SK-N-SH (cell line): ENCODE measurements around the gene FAM240A. TPM values are rescaled to one million over a fixed set of nuclear protein-coding genes. Genes with fewer than 3 reads are reported as not detected.

Source experiments
- CTCF ChIA-PET: fragments of 300-600, 350-600 bp; formaldehyde crosslinking; extraction: SDS; loops from one replicate; lab custom pipeline; 2021; lab: Yijun Ruan, JAX
- POLR2A ChIA-PET: fragments of 350-600 bp; sonication (Branson Sonifier 250); formaldehyde crosslinking; extraction: SDS; loops from one replicate; lab custom pipeline; 2020; ENCODE audit warnings: antibody characterized with exemption, inconsistent platforms; lab: Yijun Ruan, JAX
- DNase-seq: peaks from one replicate; pipeline ENCODE4 v3.0.0; 2012
- H2AFZ ChIP-seq: fragments of 200-600 bp; sonication (generic); 2 replicates; pipeline ENCODE4 v1.8.1; 2016; ENCODE audit warnings: antibody characterized with exemption, mild to moderate bottlenecking, low read depth
- H3F3A ChIP-seq: fragments of 200-600 bp; sonication (generic); replicated peaks from 2 replicates; pipeline ENCODE3; 2016; ENCODE audit warnings: antibody characterized with exemption, mild to moderate bottlenecking; ENCODE audit not compliant: insufficient read depth
- H3K27ac ChIP-seq, 2 experiments: fragments of 200-500 bp in 1 of 2; fragments of 200-600 bp in 1 of 2; sonication (Bioruptor generic) in 1 of 2; sonication (generic), shearing (Covaris generic) in 1 of 2; 2 replicates each; pipeline versions ENCODE4 v1.5.1 to v1.6.1; 2014 to 2016; ENCODE audit warnings: low read depth in 2 of 2, inconsistent platforms in 1 of 2, low read length in 1 of 2, mild to moderate bottlenecking in 1 of 2, mixed read lengths in 1 of 2
- H3K27me3 ChIP-seq: fragments of 200-600 bp; sonication (generic), shearing (Covaris generic); 2 replicates; pipeline ENCODE4 v1.6.1; 2016; ENCODE audit warnings: mixed run types; ENCODE audit not compliant: insufficient read depth
- H3K36me3 ChIP-seq, 2 experiments: fragments of 200-500 bp in 1 of 2; fragments of 200-600 bp in 1 of 2; sonication (Bioruptor generic) in 1 of 2; sonication (generic) in 1 of 2; replicated peaks in 1 of 2; 2 replicates each; pipeline versions ENCODE3 to v1.5.1; 2014 to 2016; ENCODE audit warnings: low read length in 1 of 2, mild to moderate bottlenecking in 1 of 2; ENCODE audit not compliant: insufficient read depth in 2 of 2, control insufficient read depth in 1 of 2
- H3K4me1 ChIP-seq, 2 experiments: fragments of 200-500 bp in 1 of 2; fragments of 200-600 bp in 1 of 2; sonication (Bioruptor generic) in 1 of 2; sonication (generic), shearing (Covaris generic) in 1 of 2; 2 replicates each; pipeline versions ENCODE4 v1.5.1 to v1.6.1; 2014 to 2016; ENCODE audit warnings: low read depth in 1 of 2, low read length in 1 of 2, mixed run types in 1 of 2; ENCODE audit not compliant: insufficient read depth in 2 of 2, control insufficient read depth in 1 of 2
- H3K4me2 ChIP-seq: fragments of 200-600 bp; sonication (generic), shearing (Covaris generic); 2 replicates; pipeline ENCODE4 v1.6.1; 2017; ENCODE audit warnings: mixed run types
- H3K4me3 ChIP-seq, 2 experiments: fragments of 200-500 bp in 1 of 2; fragments of 200-600 bp in 1 of 2; sonication (Bioruptor generic) in 1 of 2; sonication (generic), shearing (Covaris generic) in 1 of 2; 2 replicates each; pipeline versions ENCODE4 v1.5.1 to v1.8.1; 2014 to 2016; ENCODE audit warnings: low read depth in 2 of 2, inconsistent platforms in 1 of 2, low read length in 1 of 2, mild to moderate bottlenecking in 1 of 2, mixed read lengths in 1 of 2, moderate library complexity in 1 of 2
- H3K79me2 ChIP-seq: fragments of 200-600 bp; sonication (generic); 2 replicates; pipeline ENCODE4 v1.8.1; 2017; ENCODE audit warnings: mild to moderate bottlenecking; ENCODE audit not compliant: insufficient read depth
- H3K9ac ChIP-seq: fragments of 200-600 bp; sonication (generic); 2 replicates; pipeline ENCODE4 v1.6.1; 2017; ENCODE audit warnings: mixed run types
- H3K9me2 ChIP-seq: fragments of 200-600 bp; sonication (generic); 2 replicates; pipeline ENCODE4 v1.6.1; 2017; ENCODE audit warnings: mixed run types
- H3K9me3 ChIP-seq: fragments of 200-600 bp; sonication (generic); 2 replicates; pipeline ENCODE4 v1.6.1; 2017; ENCODE audit warnings: mixed run types, mild to moderate bottlenecking, moderate library complexity
- H4K20me1 ChIP-seq: fragments of 200-600 bp; sonication (generic); 2 replicates; pipeline ENCODE4 v1.6.1; 2017; ENCODE audit warnings: mild to moderate bottlenecking, mixed run types; ENCODE audit not compliant: insufficient read depth
- CHD2 ChIP-seq: fragments of 150-350 bp; IDR thresholded peaks from 2 replicates; pipeline ENCODE4 v1.6.1; 2018; ENCODE audit warnings: low read length; ENCODE audit not compliant: partially characterized antibody
- ELF1 ChIP-seq: IDR thresholded peaks from 2 replicates; pipeline ENCODE4 v1.4.0; 2012
- EZH2phosphoT487 ChIP-seq: fragments of 200-600 bp; sonication (generic); IDR thresholded peaks from 2 replicates; pipeline ENCODE4 v1.6.1; 2017; ENCODE audit warnings: low read depth, mixed run types, mild to moderate bottlenecking, antibody characterized with exemption, moderate library complexity, borderline replicate concordance
- FOSL2 ChIP-seq: IDR thresholded peaks from 2 replicates; pipeline ENCODE4 v1.4.0; 2012; ENCODE audit warnings: low read depth, mild to moderate bottlenecking, moderate library complexity, borderline replicate concordance
- GATA2 ChIP-seq: sonication (generic); formaldehyde crosslinking; IDR thresholded peaks from 2 replicates; pipeline ENCODE4 v1.5.0; 2020; ENCODE audit warnings: mild to moderate bottlenecking, missing genetic modification reagents
- JUND ChIP-seq: IDR thresholded peaks from 2 replicates; pipeline ENCODE4 v1.4.0; 2012
- MEF2A ChIP-seq: IDR thresholded peaks from 2 replicates; pipeline ENCODE4 v1.4.0; 2012; ENCODE audit warnings: low read depth, borderline replicate concordance
- NFIC ChIP-seq: IDR thresholded peaks from 2 replicates; pipeline ENCODE4 v1.4.0; 2012; ENCODE audit warnings: borderline replicate concordance
- NRF1 ChIP-seq: IDR thresholded peaks from 2 replicates; pipeline ENCODE4 v1.6.1; 2012; ENCODE audit warnings: low read depth, mild to moderate bottlenecking, low read length
- PBX3 ChIP-seq: IDR thresholded peaks from 2 replicates; pipeline ENCODE4; 2012
- RCOR1 ChIP-seq: fragments of 150-350 bp; IDR thresholded peaks from 2 replicates; pipeline ENCODE4 v1.6.1; 2017; ENCODE audit warnings: antibody characterized with exemption, low read length
- RFX5 ChIP-seq: IDR thresholded peaks from 2 replicates; pipeline ENCODE4 v1.6.1; 2012; ENCODE audit warnings: mild to moderate bottlenecking, improper control_type of control experiment, low read length
- RXRA ChIP-seq: IDR thresholded peaks from 2 replicates; pipeline ENCODE4 v1.4.0; 2012; ENCODE audit warnings: low read depth, mild to moderate bottlenecking, borderline replicate concordance
- SIN3A ChIP-seq: IDR thresholded peaks from 2 replicates; pipeline ENCODE4 v1.6.1; 2012; ENCODE audit warnings: low read depth, mild to moderate bottlenecking, low read length, moderate library complexity, borderline replicate concordance
- TCF12 ChIP-seq: IDR thresholded peaks from 2 replicates; pipeline ENCODE4 v1.4.0; 2012
- TEAD4 ChIP-seq: IDR thresholded peaks from 2 replicates; pipeline ENCODE4 v1.4.0; 2012; ENCODE audit warnings: mild to moderate bottlenecking, borderline replicate concordance; ENCODE audit not compliant: insufficient read depth
- YY1 ChIP-seq: IDR thresholded peaks from 2 replicates; pipeline ENCODE4 v1.4.0; 2012; ENCODE audit warnings: low read depth, mild to moderate bottlenecking
- ZBTB33 ChIP-seq: IDR thresholded peaks from 2 replicates; pipeline ENCODE4 v1.4.0; 2012; ENCODE audit warnings: low read depth, borderline replicate concordance
- WGBS: methylation state at CpG from one replicate; pipeline ENCODE4 v1.1.6; 2017; ENCODE audit warnings: low lambda C conversion rate; 5-methylcytosine and 5-hydroxymethylcytosine counted together
- polyA plus RNA-seq, 3 experiments: library from polyadenylated mRNA; depleted of rRNA; stranded (reverse); fragments of >200 nt; gene quantifications; 2 replicates each; pipeline ENCODE4 v1.2.3, GENCODE V29; 2012
- TF ChIP-seq, protein P1 (sequence below): IDR thresholded peaks from 2 replicates; pipeline ENCODE4 v1.4.0; 2012; ENCODE audit warnings: low read depth
- TF ChIP-seq, protein P2 (sequence below): IDR thresholded peaks from 2 replicates; pipeline ENCODE4 v1.4.0; 2012; ENCODE audit warnings: low read depth, borderline replicate concordance

FAM240A gene
- polyA plus RNA-seq, 1 of the 3 experiments (the other 2 are of a cell fraction): not detected

DNA sequence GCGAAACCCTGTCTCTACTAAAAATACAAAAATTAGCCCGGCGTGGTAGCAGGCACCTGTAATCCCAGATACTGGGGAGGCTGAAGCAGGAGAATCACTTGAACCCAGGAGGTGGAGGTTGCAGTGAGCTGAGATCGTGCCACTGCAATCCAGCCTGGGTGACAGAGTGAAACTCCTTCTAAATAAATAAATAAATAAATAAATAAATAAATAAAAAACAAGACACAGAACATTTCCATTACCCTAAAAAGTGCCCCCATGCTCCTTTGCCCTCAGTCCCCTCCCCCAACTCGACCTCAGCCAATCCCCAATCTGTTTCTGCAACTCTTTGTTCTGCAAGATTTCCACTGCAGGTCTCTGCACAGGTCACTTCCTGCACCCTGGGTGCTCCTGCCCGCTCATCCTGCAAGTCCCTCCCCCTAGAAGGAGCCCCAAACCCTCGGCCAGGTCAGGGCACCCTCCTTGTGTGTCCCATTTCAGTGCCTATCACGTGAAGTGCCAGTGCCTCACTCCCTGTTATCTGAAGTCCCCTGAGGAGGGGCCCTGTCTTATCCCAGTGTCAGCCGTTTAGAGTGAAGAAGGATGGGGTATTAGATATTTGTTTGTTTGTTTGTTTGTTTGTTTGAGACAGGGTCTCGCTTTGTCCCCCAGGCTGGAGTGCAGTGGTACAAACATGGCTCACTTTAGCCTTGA is 1.1 kb downstream of the FAM240A start:
- H3K27ac ChIP-seq: no peak overlapping the region
- H2AFZ ChIP-seq: no peak overlapping the region
- H3K79me2 ChIP-seq: no peaks in the 10 kb centered on the region
- H3K36me3 ChIP-seq: no peaks in the 10 kb centered on the region
- H3K9me2 ChIP-seq: no peaks in the 10 kb centered on the region
- ChIA-PET CTCF (interaction anchor here (2.4 kb wide), 1 partner anchor 124 kb away, joined by 12 read pairs; no protein-coding TSS in a partner anchor), POLR2A (no interaction called here)
- no peaks in the 10 kb centered on the region for H3F3A ChIP-seq
- no peaks in the 10 kb centered on the region; the same call in 1 of the 2 replicates for H3K27me3 ChIP-seq
- H3K4me1 ChIP-seq: peaks cover 0 to 27% of the 10 kb centered on the region in 2 experiments; a peak in 2 of 4 replicates
- no peak overlapping the region for H3K9ac ChIP-seq
- WGBS: 58% methylated on average over 10 of the region's 10 CpGs
- H3K9me3 ChIP-seq: no peaks in the 10 kb centered on the region
- H4K20me1 ChIP-seq: no peaks in the 10 kb centered on the region
- TF ChIP-seq, protein P1, sequence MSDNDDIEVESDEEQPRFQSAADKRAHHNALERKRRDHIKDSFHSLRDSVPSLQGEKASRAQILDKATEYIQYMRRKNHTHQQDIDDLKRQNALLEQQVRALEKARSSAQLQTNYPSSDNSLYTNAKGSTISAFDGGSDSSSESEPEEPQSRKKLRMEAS: no peak
- no peak for TF ChIP-seq TCF12
- TF ChIP-seq, protein P2, sequence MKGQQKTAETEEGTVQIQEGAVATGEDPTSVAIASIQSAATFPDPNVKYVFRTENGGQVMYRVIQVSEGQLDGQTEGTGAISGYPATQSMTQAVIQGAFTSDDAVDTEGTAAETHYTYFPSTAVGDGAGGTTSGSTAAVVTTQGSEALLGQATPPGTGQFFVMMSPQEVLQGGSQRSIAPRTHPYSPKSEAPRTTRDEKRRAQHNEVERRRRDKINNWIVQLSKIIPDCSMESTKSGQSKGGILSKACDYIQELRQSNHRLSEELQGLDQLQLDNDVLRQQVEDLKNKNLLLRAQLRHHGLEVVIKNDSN: no peak
- TF ChIP-seq GATA2: no peak
- no peak for TF ChIP-seq RCOR1
- TF ChIP-seq YY1: no peak
- TF ChIP-seq TEAD4: no peak
- no peak for TF ChIP-seq ELF1
- TF ChIP-seq FOSL2: no peak
- TF ChIP-seq PBX3: no peak
- H3K4me2 ChIP-seq: no peak overlapping the region
- H3K4me3 ChIP-seq: no peak overlapping the region
- no peak for DNase-seq

DNA sequence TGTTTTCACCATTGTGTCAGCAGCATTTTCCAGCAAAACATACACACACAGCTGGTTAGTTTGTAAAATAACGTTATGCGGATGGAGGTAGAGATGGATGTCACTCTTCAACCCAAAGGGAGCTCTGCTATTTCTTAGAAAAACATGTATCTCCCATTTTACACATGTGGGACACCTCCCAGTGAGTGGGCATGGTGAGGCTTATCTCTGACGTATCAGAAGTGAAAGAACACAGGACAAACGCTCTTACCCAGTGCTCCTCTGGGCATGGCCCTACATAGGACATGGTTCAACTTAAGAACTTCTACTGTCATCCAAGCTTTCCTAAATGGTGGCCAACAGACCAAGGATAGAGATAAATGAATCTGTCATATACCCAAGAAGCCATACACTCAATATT is 2.1 kb downstream of the FAM240A start:
- ChIA-PET POLR2A (no interaction called here), CTCF (interaction anchor here (1.7 to 2.4 kb wide), 2 partner anchors 13 to 125 kb away, joined by 6 to 12 read pairs; no protein-coding TSS in a partner anchor)
- Histone ChIP-seq H3K27ac (no peak overlapping the region), H3K9me2 (no peaks in the 10 kb centered on the region), H3K4me3 (no peak overlapping the region), H3K36me3 (no peaks in the 10 kb centered on the region), H3K9ac (no peak overlapping the region), H3K4me1 (peaks cover 0 to 23% of the 10 kb centered on the region in 2 experiments; a peak in 2 of 4 replicates), H3K79me2 (no peaks in the 10 kb centered on the region), H3F3A (no peaks in the 10 kb centered on the region), H3K4me2 (no peak overlapping the region), H4K20me1 (no peaks in the 10 kb centered on the region), H2AFZ (no peak overlapping the region), H3K27me3 (no peaks in the 10 kb centered on the region; the same call in 1 of the 2 replicates), H3K9me3 (no peaks in the 10 kb centered on the region)
- WGBS: 49% methylated on average over 4 of the region's 4 CpGs
- DNase-seq: no peak
- TF ChIP-seq NRF1 (no peak), CHD2 (no peak), RXRA (no peak), EZH2phosphoT487 (no peak), ZBTB33 (no peak), FOSL2 (no peak), PBX3 (no peak), JUND (no peak), TEAD4 (no peak), GATA2 (no peak), TCF12 (no peak), MEF2A (no peak), RFX5 (no peak), NFIC (no peak), SIN3A (no peak)
- TF ChIP-seq, protein P1: no peak
